ENCODE results near the gene SNX22.

Gene SNX22

DNA sequence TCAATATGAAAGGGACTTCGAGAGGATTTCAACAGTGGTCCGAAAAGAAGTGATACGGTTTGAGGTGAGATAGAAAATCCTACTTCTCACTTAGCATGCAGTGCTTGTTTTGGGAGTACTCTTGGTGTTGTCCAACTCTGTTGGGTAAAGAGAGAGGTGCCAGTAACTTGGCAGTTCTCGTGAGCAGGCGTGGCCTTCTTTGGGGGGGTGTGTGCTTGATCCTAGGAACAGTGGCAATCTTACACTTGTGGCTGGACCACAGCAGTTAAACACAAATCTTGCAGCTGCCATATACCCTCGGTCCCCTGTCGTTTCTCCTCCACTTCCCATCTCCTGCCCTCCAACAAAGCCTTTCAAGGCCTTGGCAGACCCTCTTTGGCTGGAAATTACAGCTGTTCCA, 15.2 kb upstream of the SNX22 start:
- Histone ChIP-seq H3K4me1 (ENCODE audit: control insufficient read depth, insufficient read depth, low read length) (no peaks in the 10 kb centered on the region), H3K27me3 (ENCODE audit: control insufficient read depth, insufficient read depth, low read length) (no peaks in the 10 kb centered on the region), H3K9me3 (ENCODE audit: control insufficient read depth, insufficient read depth, low read depth, low read length) (no peaks in the 10 kb centered on the region), H3K9ac (ENCODE audit: low read length) (no peak overlapping the region), H3K4me3 (ENCODE audit: low read depth, low read length) (no peak overlapping the region), H3K36me3 (ENCODE audit: control insufficient read depth, insufficient read depth, low read length) (peaks cover 61% of the 10 kb centered on the region), H3K27ac (ENCODE audit: low read depth, low read length) (no peak overlapping the region)

DNA sequence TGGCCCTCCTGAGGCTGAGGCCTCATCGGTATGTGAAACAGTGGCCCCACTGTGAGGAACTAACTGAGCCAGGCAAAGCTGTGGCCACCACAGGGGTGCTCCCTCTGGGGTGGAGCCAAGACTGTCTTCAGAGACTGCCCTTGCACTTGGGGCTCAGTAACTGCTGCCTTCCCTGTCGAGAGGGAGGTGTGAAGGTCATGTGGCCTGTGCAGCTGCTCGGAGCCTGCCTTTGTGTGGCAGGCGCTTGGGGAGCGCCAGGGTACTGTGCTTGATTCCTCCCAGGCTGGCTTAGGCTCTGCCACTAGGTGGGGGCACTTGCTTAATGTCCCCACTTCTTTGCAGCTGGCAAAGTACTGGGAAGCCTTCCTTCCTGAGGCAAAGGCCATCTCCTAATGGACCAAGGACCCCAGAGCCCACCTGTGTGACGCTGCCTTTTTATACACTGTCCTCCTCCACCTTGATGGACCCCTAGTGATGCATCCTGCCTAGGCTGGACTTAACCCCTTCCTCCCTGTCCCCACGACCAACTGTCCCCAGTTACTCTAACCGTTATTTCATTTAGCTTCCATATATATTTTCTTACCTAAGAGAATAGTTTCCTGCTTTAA, 14.2 kb upstream of the SNX22 start:
- no peak overlapping the region for H3K4me3 ChIP-seq (ENCODE audit: low read depth, low read length)
- no peak overlapping the region for H3K27ac ChIP-seq (ENCODE audit: low read depth, low read length)
- H3K9me3 ChIP-seq (ENCODE audit: control insufficient read depth, insufficient read depth, low read depth, low read length), result no peaks in the 10 kb centered on the region
- H3K36me3 ChIP-seq (ENCODE audit: control insufficient read depth, insufficient read depth, low read length), result peaks cover 51% of the 10 kb centered on the region
- no peak overlapping the region for H3K9ac ChIP-seq (ENCODE audit: low read length)
- no peaks in the 10 kb centered on the region for H3K4me1 ChIP-seq (ENCODE audit: control insufficient read depth, insufficient read depth, low read length)
- no peaks in the 10 kb centered on the region for H3K27me3 ChIP-seq (ENCODE audit: control insufficient read depth, insufficient read depth, low read length)

DNA sequence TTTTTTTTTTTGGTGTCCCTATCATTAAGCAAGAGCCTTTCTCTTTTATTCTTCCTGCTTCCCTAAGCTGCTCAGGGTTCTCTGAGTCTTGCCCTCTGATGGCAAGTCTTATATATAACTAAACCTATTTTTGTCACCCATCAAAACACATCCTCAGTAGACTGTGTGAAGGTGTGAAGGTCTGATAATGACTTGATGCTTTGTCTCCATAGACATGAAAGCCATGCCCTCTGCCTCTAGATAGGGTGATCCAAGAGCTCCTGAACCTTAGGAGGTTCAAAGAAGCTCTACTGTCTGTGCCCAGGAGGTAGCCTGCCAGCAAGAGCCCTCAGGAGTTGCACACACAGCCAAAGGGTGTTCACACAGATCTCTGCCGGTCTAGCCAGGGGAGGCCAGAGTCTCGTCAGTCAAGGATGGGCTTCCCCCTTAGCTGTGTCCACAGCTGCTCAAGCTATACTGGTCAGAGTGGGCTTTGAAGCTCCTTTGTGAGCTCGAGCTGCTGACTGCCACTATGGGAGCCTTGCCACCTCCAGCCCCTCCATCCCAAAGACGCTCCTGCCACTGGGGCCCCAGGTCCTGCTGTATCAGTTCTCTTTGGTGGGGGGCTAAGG, 13.1 kb upstream of the SNX22 start:
- Histone ChIP-seq H3K36me3 (ENCODE audit: control insufficient read depth, insufficient read depth, low read length) (peaks cover 46% of the 10 kb centered on the region), H3K4me3 (ENCODE audit: low read depth, low read length) (no peak overlapping the region), H3K9me3 (ENCODE audit: control insufficient read depth, insufficient read depth, low read depth, low read length) (no peaks in the 10 kb centered on the region), H3K9ac (ENCODE audit: low read length) (no peak overlapping the region), H3K27me3 (ENCODE audit: control insufficient read depth, insufficient read depth, low read length) (no peaks in the 10 kb centered on the region), H3K27ac (ENCODE audit: low read depth, low read length) (no peak overlapping the region), H3K4me1 (ENCODE audit: control insufficient read depth, insufficient read depth, low read length) (no peaks in the 10 kb centered on the region)

DNA sequence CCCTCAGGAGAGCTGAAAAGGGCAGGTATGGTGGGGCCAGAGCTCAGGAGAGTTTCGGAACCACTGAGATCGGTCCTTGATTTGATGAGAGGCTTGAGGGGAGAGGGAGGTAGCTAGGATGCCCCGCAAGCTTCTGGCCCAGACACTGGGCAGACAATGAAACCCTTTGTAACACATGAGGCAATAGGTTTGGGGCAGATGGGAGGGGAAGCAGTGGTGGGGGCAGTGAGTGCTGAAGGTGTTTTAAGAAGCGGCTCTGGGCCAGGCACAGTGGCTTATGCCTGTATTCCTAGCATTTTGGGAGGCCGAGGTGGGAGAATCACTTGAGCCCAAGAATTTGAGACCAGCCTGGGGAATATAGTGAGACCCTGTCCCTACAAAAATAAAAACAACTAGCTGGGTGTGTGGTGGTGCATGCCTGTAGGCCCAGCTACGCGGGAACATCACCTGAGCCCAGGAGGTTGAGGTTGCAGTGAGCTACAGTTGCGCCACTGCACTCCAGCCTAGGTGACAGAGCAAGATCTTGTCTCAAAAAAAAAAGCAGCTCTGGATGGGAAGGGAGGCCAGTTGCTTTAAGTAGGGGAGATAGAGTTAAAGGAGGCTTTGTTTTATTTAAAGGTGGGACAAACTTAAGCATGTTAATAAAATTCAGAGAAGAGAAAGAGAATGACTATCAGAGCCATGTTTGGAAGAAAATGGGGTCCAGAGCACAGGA, 9.6 kb upstream of the SNX22 start:
- Histone ChIP-seq H3K9ac (ENCODE audit: low read length) (no peak overlapping the region), H3K36me3 (ENCODE audit: control insufficient read depth, insufficient read depth, low read length) (peaks cover 31% of the 10 kb centered on the region), H3K27ac (ENCODE audit: low read depth, low read length) (no peak overlapping the region), H3K4me1 (ENCODE audit: control insufficient read depth, insufficient read depth, low read length) (no peaks in the 10 kb centered on the region; the same call in 1 of the 2 replicates), H3K9me3 (ENCODE audit: control insufficient read depth, insufficient read depth, low read depth, low read length) (no peaks in the 10 kb centered on the region), H3K4me3 (ENCODE audit: low read depth, low read length) (no peak overlapping the region), H3K27me3 (ENCODE audit: control insufficient read depth, insufficient read depth, low read length) (no peaks in the 10 kb centered on the region)

DNA sequence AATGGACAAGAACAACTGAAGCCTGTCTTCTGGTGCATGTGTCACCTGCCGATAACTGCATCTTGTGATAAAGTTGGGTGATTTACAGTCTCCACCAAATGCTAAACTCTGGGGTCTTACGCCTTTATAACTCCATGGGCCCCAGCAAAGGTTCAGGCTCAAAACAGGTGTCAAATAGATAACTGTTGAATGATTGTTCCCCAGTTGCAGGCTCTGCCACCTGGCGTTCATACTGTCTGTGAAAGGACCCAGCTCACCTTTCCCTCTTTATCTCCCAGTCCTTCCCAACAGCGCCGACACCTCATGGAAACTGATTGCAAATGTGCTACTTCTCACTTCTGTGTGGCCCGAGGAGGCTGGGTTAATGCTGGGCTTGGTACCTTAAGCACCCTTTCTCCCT, 8.3 kb upstream of the SNX22 start:
- no peak overlapping the region for H3K27ac ChIP-seq (ENCODE audit: low read depth, low read length)

DNA sequence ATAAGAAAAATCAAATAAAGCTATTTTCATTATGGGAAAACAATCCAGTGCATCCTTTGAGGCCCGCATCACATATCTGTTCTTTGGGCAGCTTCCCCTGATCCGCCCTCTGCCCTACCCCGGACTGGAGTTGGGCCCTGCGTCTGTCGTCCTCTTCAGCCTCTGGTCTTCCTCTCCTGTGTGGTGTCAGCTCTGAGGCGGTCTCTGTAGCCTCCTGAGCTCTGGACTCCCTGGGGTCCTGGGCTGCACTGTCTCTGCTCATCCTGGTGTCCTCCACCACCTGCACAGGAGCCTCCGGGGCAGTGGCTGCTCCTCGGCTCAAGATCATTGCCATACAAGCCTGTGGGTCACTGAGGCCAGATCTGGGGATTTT, 7.4 kb upstream of the SNX22 start:
- no peaks in the 10 kb centered on the region for H3K27me3 ChIP-seq (ENCODE audit: control insufficient read depth, insufficient read depth, low read length)
- H3K36me3 ChIP-seq (ENCODE audit: control insufficient read depth, insufficient read depth, low read length), result peaks cover 12% of the 10 kb centered on the region
- H3K4me1 ChIP-seq (ENCODE audit: control insufficient read depth, insufficient read depth, low read length), result no peaks in the 10 kb centered on the region; the same call in 1 of the 2 replicates
- no peak overlapping the region for H3K4me3 ChIP-seq (ENCODE audit: low read depth, low read length)
- no peak overlapping the region for H3K9ac ChIP-seq (ENCODE audit: low read length)
- H3K9me3 ChIP-seq (ENCODE audit: control insufficient read depth, insufficient read depth, low read depth, low read length), result no peaks in the 10 kb centered on the region
- no peak overlapping the region for H3K27ac ChIP-seq (ENCODE audit: low read depth, low read length)

More for the DNA sequence above, 8.3 kb upstream of the SNX22 start:
- no peaks in the 10 kb centered on the region for H3K27me3 ChIP-seq (ENCODE audit: control insufficient read depth, insufficient read depth, low read length)
- peaks cover 18% of the 10 kb centered on the region for H3K36me3 ChIP-seq (ENCODE audit: control insufficient read depth, insufficient read depth, low read length)
- H3K9ac ChIP-seq (ENCODE audit: low read length), result no peak overlapping the region
- no peak overlapping the region for H3K4me3 ChIP-seq (ENCODE audit: low read depth, low read length)
- H3K4me1 ChIP-seq (ENCODE audit: control insufficient read depth, insufficient read depth, low read length), result no peaks in the 10 kb centered on the region; the same call in 1 of the 2 replicates
- no peaks in the 10 kb centered on the region for H3K9me3 ChIP-seq (ENCODE audit: control insufficient read depth, insufficient read depth, low read depth, low read length)

DNA sequence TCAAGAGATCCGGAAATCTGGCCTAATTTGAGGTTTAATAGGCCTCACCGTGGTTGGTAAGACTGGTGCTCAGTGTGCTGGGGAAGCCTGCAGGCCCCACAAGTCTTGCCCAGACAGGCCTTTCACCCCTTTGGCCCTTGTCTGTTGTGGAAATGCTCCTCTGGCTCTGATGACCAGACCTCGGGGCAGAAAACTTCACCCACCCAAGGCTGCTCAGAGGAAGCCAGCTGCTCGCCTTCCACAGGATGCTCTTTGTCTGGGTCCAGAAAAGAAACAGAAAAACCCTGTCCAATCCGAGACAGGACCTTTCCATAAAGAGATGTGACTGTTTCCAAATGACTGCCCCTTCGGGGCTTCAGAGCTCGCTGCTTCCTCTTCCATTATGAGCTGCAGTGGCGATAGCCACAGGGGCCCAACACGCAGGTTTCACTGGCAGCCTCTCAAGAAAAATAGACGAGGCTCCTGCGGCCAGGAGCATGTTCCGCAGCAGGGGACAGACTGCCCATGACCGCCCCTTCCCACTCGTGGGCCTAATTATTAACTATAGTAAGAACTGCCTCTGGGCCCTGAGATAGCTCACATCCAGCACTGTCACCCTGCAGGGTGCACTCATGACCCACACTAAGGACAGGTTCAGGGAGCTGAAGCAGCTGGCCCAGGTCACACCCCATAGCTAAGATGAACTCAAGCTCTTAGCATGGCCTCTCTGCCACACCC, 6.8 kb upstream of the SNX22 start:
- peaks cover 12% of the 10 kb centered on the region for H3K36me3 ChIP-seq (ENCODE audit: control insufficient read depth, insufficient read depth, low read length)
- no peak overlapping the region for H3K27ac ChIP-seq (ENCODE audit: low read depth, low read length)

DNA sequence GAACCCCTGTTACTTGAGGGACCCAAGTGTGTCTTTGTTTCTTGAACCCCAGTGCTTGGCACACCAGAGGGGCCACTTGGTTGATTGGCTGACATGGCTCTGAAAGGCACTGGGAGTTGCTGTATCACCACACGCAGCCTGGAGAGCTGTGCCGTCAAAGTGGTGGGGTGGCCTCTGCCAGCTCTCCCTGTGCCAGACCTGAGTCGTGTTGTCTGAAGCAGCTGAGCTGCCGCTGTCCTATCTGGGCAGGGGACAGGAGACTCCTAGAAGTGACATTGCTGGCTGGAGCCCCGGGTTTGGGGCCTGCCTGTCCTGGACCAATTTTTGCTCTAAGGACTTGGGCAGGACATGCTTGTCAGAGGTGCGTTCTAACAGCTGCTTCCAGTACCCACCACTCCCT, 5.5 kb upstream of the SNX22 start:
- no peak overlapping the region for H3K4me3 ChIP-seq (ENCODE audit: low read depth, low read length)
- no peaks in the 10 kb centered on the region for H3K9me3 ChIP-seq (ENCODE audit: control insufficient read depth, insufficient read depth, low read depth, low read length)
- no peak overlapping the region for H3K27ac ChIP-seq (ENCODE audit: low read depth, low read length)
- no peak overlapping the region for H3K9ac ChIP-seq (ENCODE audit: low read length)
- peaks cover 12% of the 10 kb centered on the region for H3K36me3 ChIP-seq (ENCODE audit: control insufficient read depth, insufficient read depth, low read length)
- no peaks in the 10 kb centered on the region for H3K27me3 ChIP-seq (ENCODE audit: control insufficient read depth, insufficient read depth, low read length)
- H3K4me1 ChIP-seq (ENCODE audit: control insufficient read depth, insufficient read depth, low read length), result peaks cover 2% of the 10 kb centered on the region

More for the DNA sequence above, 6.8 kb upstream of the SNX22 start:
- Histone ChIP-seq H3K4me3 (ENCODE audit: low read depth, low read length) (no peak overlapping the region), H3K27me3 (ENCODE audit: control insufficient read depth, insufficient read depth, low read length) (no peaks in the 10 kb centered on the region), H3K9ac (ENCODE audit: low read length) (no peak overlapping the region), H3K4me1 (ENCODE audit: control insufficient read depth, insufficient read depth, low read length) (no peaks in the 10 kb centered on the region; the same call in 1 of the 2 replicates), H3K9me3 (ENCODE audit: control insufficient read depth, insufficient read depth, low read depth, low read length) (no peaks in the 10 kb centered on the region)

DNA sequence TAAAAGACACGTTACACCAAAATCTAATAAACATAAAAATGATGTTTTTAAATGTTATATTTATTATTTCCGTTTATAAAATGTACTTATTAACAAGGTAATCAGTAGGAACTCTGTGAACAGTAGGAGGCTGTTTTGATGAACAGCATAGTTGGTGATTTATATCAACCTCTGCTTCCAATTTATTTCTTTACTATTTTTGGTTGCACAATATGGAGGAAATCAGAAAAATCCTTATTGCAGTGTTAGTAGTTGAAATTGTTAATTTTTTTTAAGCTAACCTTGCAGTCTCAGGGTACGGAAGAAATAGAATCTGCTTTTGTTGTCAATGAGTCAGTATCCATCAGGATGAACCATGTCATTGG, 5.0 kb upstream of the SNX22 start:
- H3K9me3 ChIP-seq (ENCODE audit: control insufficient read depth, insufficient read depth, low read depth, low read length), result no peaks in the 10 kb centered on the region
- no peaks in the 10 kb centered on the region for H3K27me3 ChIP-seq (ENCODE audit: control insufficient read depth, insufficient read depth, low read length)
- no peak overlapping the region for H3K27ac ChIP-seq (ENCODE audit: low read depth, low read length)
- peaks cover 3% of the 10 kb centered on the region for H3K4me1 ChIP-seq (ENCODE audit: control insufficient read depth, insufficient read depth, low read length)
- no peak overlapping the region for H3K4me3 ChIP-seq (ENCODE audit: low read depth, low read length)
- no peak overlapping the region for H3K9ac ChIP-seq (ENCODE audit: low read length)
- peaks cover 12% of the 10 kb centered on the region for H3K36me3 ChIP-seq (ENCODE audit: control insufficient read depth, insufficient read depth, low read length)

DNA sequence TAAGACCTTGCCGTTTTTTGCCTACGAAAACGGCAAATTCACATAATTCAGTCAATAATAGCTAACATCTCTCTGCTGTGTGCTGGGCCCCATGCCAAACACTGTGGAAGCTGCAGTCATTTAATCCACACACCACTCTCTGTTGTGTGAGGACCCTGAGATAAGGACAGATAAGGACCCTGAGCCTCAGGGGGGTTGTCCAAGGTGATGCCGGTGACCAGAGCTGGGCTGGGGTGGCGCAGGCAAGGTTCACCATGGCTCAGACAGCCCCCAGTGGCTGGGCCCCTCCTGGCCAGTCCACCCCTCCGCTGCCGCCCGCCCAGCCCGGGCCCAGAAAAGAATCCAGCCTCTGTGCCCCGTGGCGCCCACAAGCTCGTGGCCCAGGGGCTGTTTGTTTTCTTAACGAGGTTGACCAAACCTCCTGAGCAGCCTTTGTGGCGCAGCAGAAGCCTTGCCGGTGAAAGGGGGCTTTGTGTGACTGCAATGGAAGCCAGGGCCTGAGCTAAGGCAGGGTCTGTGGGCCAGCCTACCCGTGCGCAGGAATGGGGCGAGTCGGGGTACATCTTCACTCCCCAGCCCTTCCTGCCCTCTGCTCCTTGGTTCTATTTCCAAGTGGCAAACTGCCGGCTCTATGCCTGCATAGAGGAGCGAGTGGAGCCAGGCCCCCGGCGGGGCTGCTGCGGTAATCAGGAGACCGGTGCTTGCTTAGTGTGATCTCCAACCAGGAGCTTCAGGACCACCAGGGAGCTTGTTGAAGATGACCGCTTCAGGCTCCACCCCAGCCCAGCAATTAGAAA, 4.4 kb upstream of the SNX22 start:
- H3K9me3 ChIP-seq (ENCODE audit: control insufficient read depth, insufficient read depth, low read depth, low read length), result no peaks in the 10 kb centered on the region
- H3K27me3 ChIP-seq (ENCODE audit: control insufficient read depth, insufficient read depth, low read length), result peaks cover 5% of the 10 kb centered on the region
- H3K9ac ChIP-seq (ENCODE audit: low read length), result no peak overlapping the region
- H3K4me3 ChIP-seq (ENCODE audit: low read depth, low read length), result no peak overlapping the region
- no peak overlapping the region for H3K27ac ChIP-seq (ENCODE audit: low read depth, low read length)
- H3K36me3 ChIP-seq (ENCODE audit: control insufficient read depth, insufficient read depth, low read length), result peaks cover 12% of the 10 kb centered on the region
- peaks cover 3% of the 10 kb centered on the region for H3K4me1 ChIP-seq (ENCODE audit: control insufficient read depth, insufficient read depth, low read length)
